Measurements from ENCODE around the gene ABCB6. TPM values are rescaled to one million over a fixed set of nuclear protein-coding genes. Genes with fewer than 3 reads are reported as not detected.

ABCB6 gene
- total RNA-seq, 2 experiments from 2014 or later: 6.4 to 10.2 TPM

DNA sequence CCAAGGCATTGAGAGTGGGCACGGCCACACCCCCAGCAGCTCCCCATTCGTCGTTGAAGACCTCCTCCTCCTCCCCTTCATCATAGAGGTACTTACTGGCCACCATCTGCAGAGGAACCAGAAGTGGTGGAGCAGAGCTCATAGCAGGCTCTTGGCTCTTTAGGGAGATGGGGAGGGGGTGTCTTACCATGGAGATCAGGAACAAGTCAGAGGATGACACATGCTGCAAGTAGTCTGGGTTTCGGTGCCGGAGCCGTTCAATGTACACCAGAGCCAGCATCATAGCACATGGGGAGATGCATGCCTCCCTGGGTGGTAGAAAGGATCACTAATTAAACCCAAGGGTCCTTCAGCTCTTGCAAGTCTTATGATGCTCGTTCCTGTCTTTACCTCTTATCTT lies 44.0 kb downstream of the ABCB6 start:
- no peak for DNase-seq (ENCODE audit: low spot score)
- no peaks in the 10 kb centered on the region for H3K9me2 ChIP-seq (ENCODE audit: insufficient read depth, low read length)

DNA sequence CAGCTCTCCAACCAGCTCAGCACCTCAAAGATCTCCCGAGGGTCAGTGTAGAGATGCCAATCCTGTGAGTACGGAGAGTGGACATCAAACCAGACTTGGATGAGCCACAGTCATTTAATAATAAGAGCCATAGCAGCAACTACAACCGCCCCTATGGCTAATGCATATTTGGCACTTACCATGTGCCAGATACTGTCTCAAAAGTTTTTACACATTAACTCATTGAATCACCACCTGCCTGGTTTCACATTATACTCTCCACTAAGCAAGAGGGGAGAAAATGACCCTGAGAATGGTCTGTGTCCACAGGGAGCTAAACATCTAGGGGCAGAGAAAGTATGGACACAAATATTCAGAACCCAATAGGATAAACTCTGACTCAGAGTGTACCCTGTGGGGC lies 44.6 kb downstream of the ABCB6 start:
- intact Hi-C loops (cut with micrococcal nuclease; ENCODE audit: unreplicated experiment): no loop called here
- H2AFZ ChIP-seq (ENCODE audit: low read length): no peak overlapping the region
- H3K4me2 ChIP-seq (ENCODE audit: low read length): no peak overlapping the region
- no peak overlapping the region for H3K4me3 ChIP-seq (ENCODE audit: low read depth, low read length, poor library complexity, severe bottlenecking)
- H3K4me1 ChIP-seq (ENCODE audit: insufficient read depth, low read length, poor library complexity, severe bottlenecking): peaks cover 10% of the 10 kb centered on the region
- no peak overlapping the region for H3K27ac ChIP-seq (ENCODE audit: low read depth, low read length, poor library complexity, severe bottlenecking)
- peaks cover 49% of the 10 kb centered on the region for H3K36me3 ChIP-seq (ENCODE audit: insufficient read depth, low read length)
- DNase-seq (ENCODE audit: low spot score): no peak
- BruUV-seq (replicated peaks): no TSS peak
- ChIA-PET CTCF (ENCODE audit: unreplicated experiment) (interaction anchor here (1.3 kb wide), 1 partner anchor 71 kb away, joined by 3 read pairs; the partner anchor contains the start of genes GLB1L and STK16), POLR2A (interaction anchor here (1.1 kb wide), 1 partner anchor 32 kb away, joined by 4 read pairs; the partner anchor contains the start of gene ZFAND2B)
- no peaks in the 10 kb centered on the region for H3K9me2 ChIP-seq (ENCODE audit: insufficient read depth, low read length)
- no peak for TF ChIP-seq EZH2phosphoT487 (IDR thresholded peaks at IDR 0.05; ENCODE audit: borderline replicate concordance, low read depth, low read length)
- TF ChIP-seq, protein P1, sequence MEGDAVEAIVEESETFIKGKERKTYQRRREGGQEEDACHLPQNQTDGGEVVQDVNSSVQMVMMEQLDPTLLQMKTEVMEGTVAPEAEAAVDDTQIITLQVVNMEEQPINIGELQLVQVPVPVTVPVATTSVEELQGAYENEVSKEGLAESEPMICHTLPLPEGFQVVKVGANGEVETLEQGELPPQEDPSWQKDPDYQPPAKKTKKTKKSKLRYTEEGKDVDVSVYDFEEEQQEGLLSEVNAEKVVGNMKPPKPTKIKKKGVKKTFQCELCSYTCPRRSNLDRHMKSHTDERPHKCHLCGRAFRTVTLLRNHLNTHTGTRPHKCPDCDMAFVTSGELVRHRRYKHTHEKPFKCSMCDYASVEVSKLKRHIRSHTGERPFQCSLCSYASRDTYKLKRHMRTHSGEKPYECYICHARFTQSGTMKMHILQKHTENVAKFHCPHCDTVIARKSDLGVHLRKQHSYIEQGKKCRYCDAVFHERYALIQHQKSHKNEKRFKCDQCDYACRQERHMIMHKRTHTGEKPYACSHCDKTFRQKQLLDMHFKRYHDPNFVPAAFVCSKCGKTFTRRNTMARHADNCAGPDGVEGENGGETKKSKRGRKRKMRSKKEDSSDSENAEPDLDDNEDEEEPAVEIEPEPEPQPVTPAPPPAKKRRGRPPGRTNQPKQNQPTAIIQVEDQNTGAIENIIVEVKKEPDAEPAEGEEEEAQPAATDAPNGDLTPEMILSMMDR (conservative IDR thresholded peaks at IDR 0.05; ENCODE audit: low read length): no peak
- no peaks in the 10 kb centered on the region for H3K9me3 ChIP-seq (ENCODE audit: low read length)
- H4K20me1 ChIP-seq (ENCODE audit: insufficient read depth, low read length): 0 out of 2 replicates have a peak, but pooled peaks cover 5% of the 10 kb centered on the region
- H3K79me2 ChIP-seq (ENCODE audit: insufficient read depth, low read depth, low read length): peaks cover 15% of the 10 kb centered on the region; the same call in 1 of the 2 replicates

More for the DNA sequence above, 44.0 kb downstream of the ABCB6 start:
- intact Hi-C loops (cut with micrococcal nuclease; ENCODE audit: unreplicated experiment): loop anchor here (5.0 kb wide), 2 partner anchors 212 to 368 kb away; partner anchors contain the start of genes CHPF, DNPEP and TMEM198
- Histone ChIP-seq H3K4me1 (ENCODE audit: insufficient read depth, low read length, poor library complexity, severe bottlenecking) (peaks cover 17% of the 10 kb centered on the region), H3K27ac (ENCODE audit: low read depth, low read length, poor library complexity, severe bottlenecking) (no peak overlapping the region), H3K4me3 (ENCODE audit: low read depth, low read length, poor library complexity, severe bottlenecking) (no peak overlapping the region), H2AFZ (ENCODE audit: low read length) (no peak overlapping the region), H3K79me2 (ENCODE audit: insufficient read depth, low read depth, low read length) (peaks cover 21% of the 10 kb centered on the region; the same call in 1 of the 2 replicates), H3K9me3 (ENCODE audit: low read length) (no peaks in the 10 kb centered on the region), H3K36me3 (ENCODE audit: insufficient read depth, low read length) (peaks cover 54% of the 10 kb centered on the region), H3K4me2 (ENCODE audit: low read length) (no peak overlapping the region), H4K20me1 (ENCODE audit: insufficient read depth, low read length) (0 out of 2 replicates have a peak, but pooled peaks cover 10% of the 10 kb centered on the region)
- TF ChIP-seq EZH2phosphoT487 (IDR thresholded peaks at IDR 0.05; ENCODE audit: borderline replicate concordance, low read depth, low read length): no peak
- TF ChIP-seq, protein P1 (conservative IDR thresholded peaks at IDR 0.05; ENCODE audit: low read length): no peak
- no TSS peak for BruUV-seq (replicated peaks)
- ChIA-PET CTCF (ENCODE audit: unreplicated experiment) (interaction anchor here (0.6 to 1.3 kb wide), 3 partner anchors 71 to 818 kb away, joined by 3 to 5 read pairs (median 3); partner anchors contain the start of genes CATIP, GLB1L and STK16), POLR2A (interaction anchor here (3.3 kb wide), 1 partner anchor 32 kb away, joined by 23 read pairs; the partner anchor contains the start of gene ZFAND2B)

DNA sequence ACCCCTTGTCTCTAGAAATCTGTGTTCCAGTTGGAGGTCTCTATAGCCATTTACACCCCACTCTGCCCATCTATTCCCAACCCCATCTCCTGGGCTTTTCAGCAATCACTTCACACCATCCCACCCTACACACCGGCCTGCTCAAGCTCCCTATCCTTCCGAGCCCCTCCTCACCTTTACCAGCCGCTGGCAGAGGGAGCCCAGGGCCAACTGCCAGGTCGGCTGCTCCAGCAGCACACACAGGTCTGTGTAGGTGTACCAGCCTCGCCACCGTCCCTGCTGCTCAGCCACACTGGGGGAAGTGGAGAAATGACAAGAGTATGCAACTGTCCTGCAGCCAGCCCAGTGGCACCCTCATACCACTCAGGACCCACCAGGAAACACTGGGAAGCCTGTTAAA lies 45.6 kb downstream of the ABCB6 start:
- POLR2A ChIA-PET: interaction anchor here (1.1 kb wide), 1 partner anchor 33 kb away, joined by 4 read pairs; the partner anchor contains the start of gene ZFAND2B

More for the DNA sequence above, 45.6 kb downstream of the ABCB6 start:
- Histone ChIP-seq H3K9me2 (ENCODE audit: insufficient read depth, low read length) (no peaks in the 10 kb centered on the region), H4K20me1 (ENCODE audit: insufficient read depth, low read length) (no peaks in the 10 kb centered on the region), H3K4me3 (ENCODE audit: low read depth, low read length, poor library complexity, severe bottlenecking) (no peak overlapping the region), H3K4me1 (ENCODE audit: insufficient read depth, low read length, poor library complexity, severe bottlenecking) (peaks cover 7% of the 10 kb centered on the region), H3K79me2 (ENCODE audit: insufficient read depth, low read depth, low read length) (peaks cover 8% of the 10 kb centered on the region; the same call in 1 of the 2 replicates), H3K4me2 (ENCODE audit: low read length) (no peak overlapping the region), H3K27ac (ENCODE audit: low read depth, low read length, poor library complexity, severe bottlenecking) (no peak overlapping the region), H3K36me3 (ENCODE audit: insufficient read depth, low read length) (peaks cover 49% of the 10 kb centered on the region), H2AFZ (ENCODE audit: low read length) (no peak overlapping the region), H3K9me3 (ENCODE audit: low read length) (no peaks in the 10 kb centered on the region)
- DNase-seq (ENCODE audit: low spot score): no peak
- no peak for TF ChIP-seq EZH2phosphoT487 (IDR thresholded peaks at IDR 0.05; ENCODE audit: borderline replicate concordance, low read depth, low read length)
- TF ChIP-seq, protein P1 (conservative IDR thresholded peaks at IDR 0.05; ENCODE audit: low read length): no peak
- no TSS peak for BruUV-seq (replicated peaks)
- intact Hi-C loops (cut with micrococcal nuclease; ENCODE audit: unreplicated experiment): no loop called here
- CTCF ChIA-PET (ENCODE audit: unreplicated experiment): interaction anchor here (0.6 to 0.7 kb wide), 2 partner anchors 75 to 122 kb away, joined by 3 read pairs; no protein-coding TSS in a partner anchor

Measured in OCI-LY7 (cell line).